ENCODE results near the gene PPIE.

The PPIE gene

GRCh38 chr1:39721664-39722063 lies 17.0 kb upstream of the PPIE start:
- DNase-seq = no peak

GRCh38 chr1:39722495-39722894 lies 16.2 kb upstream of the PPIE start:
- DNase-seq = no peak

GRCh38 chr1:39726600-39726999 lies 12.1 kb upstream of the PPIE start:
- DNase-seq = no peak

- DNase-seq = no peak
Observed at GRCh38 chr1:39727221-39727931, 11.3 kb upstream of the PPIE start.

DNA sequence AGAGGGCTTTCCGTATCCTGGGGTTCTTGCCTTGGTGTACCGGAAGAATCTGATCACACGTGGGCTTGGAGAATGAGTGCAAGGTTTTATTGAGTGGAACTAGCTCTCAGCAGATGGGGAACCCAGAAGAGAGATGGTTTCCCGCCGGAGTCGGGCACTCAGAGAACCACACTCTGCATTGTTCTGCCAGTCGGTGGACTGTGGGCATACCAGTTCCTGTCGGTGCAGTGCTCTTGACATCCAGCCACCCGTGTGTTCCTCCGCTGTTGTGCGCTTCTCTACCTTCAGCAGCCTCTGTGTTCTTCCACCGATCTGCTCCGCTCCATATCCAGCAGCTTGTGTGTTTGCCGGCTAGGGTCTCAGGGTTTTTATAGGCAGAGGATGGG lies 10.8 kb upstream of the PPIE start:
- no peak for DNase-seq

- DNase-seq = no peak
Observed at GRCh38 chr1:39729030-39729429, 9.7 kb upstream of the PPIE start.

DNA sequence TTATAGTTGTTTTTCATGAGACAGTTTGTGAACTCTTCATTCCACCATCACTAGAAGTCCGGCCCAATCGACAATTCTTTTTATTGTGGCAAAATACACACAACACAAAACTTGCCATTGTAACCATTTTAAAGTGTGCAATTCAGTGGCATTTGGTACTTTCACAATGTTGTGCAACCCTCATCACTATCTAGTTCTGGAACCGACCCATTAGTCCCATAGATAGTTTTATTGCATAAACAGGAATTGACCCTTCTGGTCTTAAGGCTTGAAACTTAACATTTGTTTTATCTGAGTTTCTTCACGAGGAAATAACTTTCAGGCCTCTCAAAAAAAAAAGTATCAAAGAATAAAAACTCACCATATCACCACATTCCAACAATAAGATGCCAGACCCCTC lies 8.8 kb upstream of the PPIE start:
- no peak for DNase-seq

- no peak for DNase-seq
Observed at GRCh38 chr1:39732730-39733129, 6.0 kb upstream of the PPIE start.

GRCh38 chr1:39733161-39733560 lies 5.5 kb upstream of the PPIE start:
- DNase-seq = no peak

GRCh38 chr1:39735731-39736130 lies 3.0 kb upstream of the PPIE start:
- no peak for DNase-seq

GRCh38 chr1:39737546-39738169 lies 1.0 kb upstream of the PPIE start:
- DNase-seq = no peak

GRCh38 chr1:39745016-39745670 lies 6.5 kb downstream of the PPIE start:
- no peak for DNase-seq

DNA sequence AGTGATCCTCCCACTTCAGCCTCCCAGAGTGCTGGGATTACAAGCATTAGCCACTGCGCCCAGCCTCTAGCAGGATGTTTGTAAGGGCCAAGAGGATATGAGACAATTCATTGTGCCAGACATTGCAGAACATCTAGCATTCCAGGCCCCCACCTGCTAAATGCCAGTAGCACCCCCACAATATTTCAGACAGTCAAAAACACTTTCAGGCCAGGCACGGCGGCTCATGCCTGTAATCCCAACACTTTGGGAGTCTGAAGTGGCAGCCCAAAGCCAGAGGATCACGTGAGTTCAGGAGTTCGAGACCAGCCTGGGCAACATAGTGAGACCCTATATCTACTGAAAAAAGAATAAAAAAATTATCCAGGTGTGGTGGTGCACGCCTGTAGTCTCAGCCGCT lies 12.9 kb downstream of the PPIE start:
- DNase-seq = no peak

GRCh38 chr1:39752703-39753102 lies 14.0 kb downstream of the PPIE start:
- DNase-seq = no peak

DNA sequence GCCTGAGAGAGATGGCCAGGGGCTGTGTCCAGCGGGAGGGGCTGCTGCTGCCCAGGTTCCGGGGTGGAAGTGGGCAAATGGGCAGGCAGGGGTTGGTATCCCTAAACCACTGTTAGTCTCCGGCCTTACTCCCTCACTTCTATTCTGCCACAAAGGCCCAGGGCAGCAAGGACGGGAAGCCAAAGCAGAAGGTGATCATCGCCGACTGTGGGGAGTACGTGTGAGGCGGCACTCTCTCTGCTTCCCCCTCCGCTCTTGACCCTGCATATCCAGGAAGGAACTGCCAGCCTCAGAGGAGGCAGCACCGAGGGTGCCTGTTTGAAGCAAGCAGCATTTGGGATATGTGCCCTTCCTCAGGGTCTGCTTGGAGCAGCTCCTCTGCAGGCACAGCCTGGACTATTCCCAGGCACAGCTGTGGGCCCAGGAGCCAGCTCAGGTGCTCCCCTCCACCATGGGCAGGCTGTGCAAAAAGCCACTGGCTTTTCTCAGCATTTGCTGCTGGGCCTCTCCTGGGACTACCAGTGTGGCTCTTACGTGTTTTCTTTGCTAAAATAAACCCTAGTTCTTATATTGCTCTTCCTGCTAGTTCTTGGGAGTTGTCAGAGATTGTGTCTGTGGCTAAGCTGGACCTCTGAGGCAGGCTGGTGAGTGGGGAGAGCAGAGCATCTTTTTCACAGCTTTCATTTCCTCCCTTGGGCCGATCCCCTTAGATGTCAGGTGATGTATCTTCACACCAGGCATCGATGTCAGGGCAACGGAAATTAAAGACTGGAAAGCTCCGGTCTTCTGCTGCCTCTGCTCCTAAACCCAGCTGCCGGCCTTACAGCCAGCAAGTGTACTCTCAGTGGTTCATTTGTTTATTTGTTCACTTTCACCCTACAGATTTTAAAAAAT lies 14.7 kb downstream of the PPIE start:
- no peak for DNase-seq

DNA sequence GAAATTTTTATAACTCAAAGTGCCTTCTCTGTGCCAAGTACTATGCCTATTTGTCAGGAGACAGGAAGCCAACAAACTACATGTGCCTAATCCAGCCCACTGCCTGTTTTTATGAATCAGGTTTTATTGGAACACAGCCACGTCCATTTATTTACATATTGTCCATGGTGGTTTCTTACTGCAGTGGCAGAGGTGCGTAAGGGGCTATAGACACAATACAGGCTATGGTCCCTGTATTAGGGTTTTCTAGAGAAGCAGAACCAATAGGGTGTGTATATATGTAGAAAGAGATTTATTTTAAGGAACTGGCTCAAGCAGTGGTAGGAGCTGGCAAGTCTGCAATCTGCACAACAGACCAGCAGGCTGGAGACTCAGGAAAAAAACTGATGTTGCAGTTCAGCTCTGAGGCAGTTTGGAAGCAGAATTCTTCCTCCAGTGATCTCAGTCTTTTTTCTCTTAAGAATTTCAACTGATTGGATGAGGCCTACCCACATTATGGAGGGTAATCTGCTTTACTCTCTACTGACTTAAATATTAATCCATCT lies 15.4 kb downstream of the PPIE start:
- no peak for DNase-seq

GRCh38 chr1:39754906-39755504 lies 16.3 kb downstream of the PPIE start:
- DNase-seq = no peak

- DNase-seq = no peak
Observed at GRCh38 chr1:39755965-39756659, 17.4 kb downstream of the PPIE start.

- DNase-seq = no peak
Observed at GRCh38 chr1:39757501-39757900, 18.8 kb downstream of the PPIE start.

GRCh38 chr1:39758556-39759435 lies 20.1 kb downstream of the PPIE start:
- DNase-seq = no peak

DNA sequence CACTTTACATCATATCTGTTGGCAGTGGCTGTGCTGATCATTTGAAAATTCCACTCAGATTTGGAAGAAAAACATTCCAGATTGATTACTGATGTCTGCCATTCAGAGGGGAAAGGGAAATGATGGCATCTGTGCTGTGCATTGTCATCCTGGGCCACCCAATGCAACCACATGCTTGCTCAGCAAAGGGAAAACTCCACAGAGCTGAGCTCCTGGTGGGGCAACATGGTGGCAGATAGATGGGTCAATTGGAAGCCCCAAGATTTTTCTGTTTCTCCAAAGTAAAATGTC lies 20.7 kb downstream of the PPIE start:
- DNase-seq = no peak
